GM18870 (cell line): ENCODE results near the gene MTHFR.
A peak's percentile ranks its signal among the peaks of the same experiment; 100 is the strongest.

Source experiments
- ATAC-seq: cut with Tn5 transposase; IDR thresholded peaks from one replicate; pipeline ENCODE4 v1.9.1; 2021; ENCODE audit warnings: moderate library complexity; ENCODE audit not compliant: unreplicated experiment

The MTHFR gene

GRCh38 chr1:11805422-11806306 lies at the start of gene MTHFR, which contains the start of gene CLCN6:
Gene MTHFR, minus strand, starts transcription at chr1:11805964. Its CDS starts 2,848 bp downstream, at chr1:11803116.
Gene CLCN6, plus strand, starts transcription at chr1:11806191. Its CDS starts 72 bp downstream, at chr1:11806263.
- ATAC-seq = peak; percentile 77

GRCh38 chr1:11855430-11855829 lies 49.7 kb upstream of the MTHFR start:
- ATAC-seq = no peak

GRCh38 chr1:11854519-11854918 lies 48.8 kb upstream of the MTHFR start:
- no peak for ATAC-seq

- ATAC-seq = no peak
These were observed 45.4 kb upstream of the MTHFR start for GRCh38 chr1:11851180-11851579.

GRCh38 chr1:11850156-11850555 lies 44.4 kb upstream of the MTHFR start:
- no peak for ATAC-seq

DNA sequence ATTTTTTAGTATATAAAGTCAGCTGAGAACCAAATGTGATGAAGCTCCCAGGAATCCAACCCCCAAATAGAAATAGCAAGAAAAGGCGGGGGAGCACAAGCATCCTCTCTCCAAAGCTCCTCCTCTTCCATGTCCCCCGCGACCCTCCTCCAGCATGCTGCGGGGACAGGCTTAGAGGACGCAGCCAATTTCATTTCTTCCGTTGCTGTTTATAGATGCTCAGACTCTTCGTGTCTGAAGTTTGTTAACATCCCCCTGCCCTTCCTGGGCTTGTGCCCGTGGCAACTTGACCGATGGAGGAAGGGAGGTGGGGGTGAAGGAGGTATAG lies 42.6 kb upstream of the MTHFR start:
- ATAC-seq = no peak

DNA sequence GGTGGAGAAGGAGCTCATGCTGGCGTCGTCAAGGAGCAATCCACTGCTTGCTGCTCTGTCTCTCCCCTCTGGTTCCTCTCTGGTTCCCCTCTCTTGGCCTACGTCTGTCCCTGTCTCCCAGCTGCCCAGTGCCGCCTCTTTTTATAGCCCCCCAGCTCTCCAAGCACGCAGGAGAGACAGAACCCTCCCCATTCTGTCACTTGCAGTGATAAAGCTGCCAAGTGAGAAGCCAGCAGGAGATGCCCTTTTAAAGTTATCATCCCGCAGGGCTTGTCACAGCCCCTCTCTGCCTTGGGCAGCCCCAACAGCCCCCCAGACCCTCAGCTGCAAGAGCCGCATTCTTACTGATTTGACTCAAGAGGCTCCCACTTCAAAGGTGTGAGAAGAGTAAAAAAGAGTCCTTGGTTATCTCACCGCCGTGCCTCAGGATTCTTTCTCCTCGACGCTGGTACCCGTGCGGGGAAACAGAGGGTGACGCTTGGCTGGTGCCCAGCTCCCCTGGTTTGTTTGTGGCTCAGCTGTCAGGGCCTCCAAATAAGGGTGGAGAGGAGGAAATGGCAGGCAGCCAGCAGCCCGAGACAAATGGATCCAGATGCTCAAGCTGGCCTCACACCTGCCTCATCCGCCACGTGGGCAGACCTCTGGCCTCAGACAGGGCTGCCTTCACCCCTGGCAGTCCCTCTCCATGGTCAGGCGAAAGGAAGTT lies 42.1 kb upstream of the MTHFR start, which contains the start of gene NPPA:
NPPA (minus strand) TSS at position 117 of the 706 bp plus-strand sequence; CDS start at position 18, 99 bp downstream.
- ATAC-seq = no peak

DNA sequence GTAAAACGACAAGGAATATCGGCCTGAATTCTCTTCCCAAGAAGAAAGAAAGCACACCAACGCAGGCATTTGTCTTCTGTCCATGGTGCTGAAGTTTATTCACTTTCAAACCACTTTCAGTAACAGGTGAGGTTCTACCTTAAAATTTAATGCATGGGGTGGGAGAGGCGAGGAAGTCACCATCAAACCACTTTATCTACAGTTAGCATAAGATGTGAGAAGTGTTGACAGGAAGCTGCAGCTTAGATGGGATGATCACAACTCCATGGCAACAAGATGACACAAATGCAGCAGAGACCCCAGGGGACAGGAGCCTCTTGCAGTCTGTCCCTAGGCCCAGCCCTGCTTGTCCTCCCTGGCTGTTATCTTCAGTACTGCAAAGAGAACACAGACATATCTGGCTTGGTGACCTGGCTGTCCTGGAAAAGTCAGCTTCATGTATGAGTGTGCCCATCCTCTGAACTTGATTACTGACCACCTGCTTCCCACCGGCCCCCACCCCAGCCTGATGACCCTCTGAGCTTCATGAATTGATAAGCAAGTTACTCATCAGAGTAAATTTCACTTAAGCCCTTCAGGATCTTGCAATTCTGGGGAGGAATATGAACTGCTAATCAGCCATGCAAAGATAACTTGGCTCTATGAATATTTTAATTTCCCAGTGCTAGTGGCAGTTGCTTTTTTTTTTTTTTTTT lies 40.0 kb upstream of the MTHFR start:
- ATAC-seq = no peak

DNA sequence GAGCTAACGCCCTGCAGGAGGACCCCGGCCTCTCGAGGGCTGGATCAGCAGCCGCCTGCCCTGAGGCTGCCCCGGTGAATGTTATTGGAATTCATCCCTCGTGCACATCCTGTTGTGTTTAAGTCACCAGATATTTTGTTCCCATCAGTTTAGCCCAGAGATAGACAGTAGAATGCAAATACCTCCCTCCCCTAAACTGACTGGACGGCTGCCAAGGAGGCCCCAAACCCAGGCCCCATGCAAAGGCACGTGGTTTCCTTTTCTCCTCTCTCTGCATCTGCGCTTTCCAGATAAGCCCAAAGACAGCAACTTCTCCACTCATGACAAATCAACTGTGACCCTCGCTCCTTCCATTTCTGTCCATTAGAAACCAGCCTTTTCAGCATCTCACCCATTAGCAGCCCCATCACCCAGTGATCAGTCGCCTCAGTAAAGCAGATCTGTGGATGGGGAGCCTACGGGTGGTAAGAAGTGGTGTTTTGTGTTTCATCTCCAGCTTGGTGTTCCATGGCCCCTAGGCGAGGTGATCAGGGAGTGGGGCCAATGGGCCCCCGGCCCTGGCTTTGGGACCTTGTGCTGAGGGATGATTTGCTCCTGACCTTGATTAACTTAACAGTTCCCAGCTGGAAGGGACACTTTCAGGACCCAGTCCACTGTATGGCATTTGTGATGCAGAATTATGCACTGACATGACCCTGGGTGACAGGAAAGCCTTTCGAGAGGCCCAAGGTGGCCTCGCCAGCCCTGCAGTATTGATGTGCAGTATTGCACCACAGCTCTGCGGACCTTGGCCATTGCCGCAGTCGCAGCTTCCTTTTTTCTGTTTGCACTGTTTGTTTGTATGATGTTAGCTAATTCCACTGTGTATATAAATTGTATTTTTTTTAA lies 36.6 kb upstream of the MTHFR start:
- ATAC-seq = no peak

DNA sequence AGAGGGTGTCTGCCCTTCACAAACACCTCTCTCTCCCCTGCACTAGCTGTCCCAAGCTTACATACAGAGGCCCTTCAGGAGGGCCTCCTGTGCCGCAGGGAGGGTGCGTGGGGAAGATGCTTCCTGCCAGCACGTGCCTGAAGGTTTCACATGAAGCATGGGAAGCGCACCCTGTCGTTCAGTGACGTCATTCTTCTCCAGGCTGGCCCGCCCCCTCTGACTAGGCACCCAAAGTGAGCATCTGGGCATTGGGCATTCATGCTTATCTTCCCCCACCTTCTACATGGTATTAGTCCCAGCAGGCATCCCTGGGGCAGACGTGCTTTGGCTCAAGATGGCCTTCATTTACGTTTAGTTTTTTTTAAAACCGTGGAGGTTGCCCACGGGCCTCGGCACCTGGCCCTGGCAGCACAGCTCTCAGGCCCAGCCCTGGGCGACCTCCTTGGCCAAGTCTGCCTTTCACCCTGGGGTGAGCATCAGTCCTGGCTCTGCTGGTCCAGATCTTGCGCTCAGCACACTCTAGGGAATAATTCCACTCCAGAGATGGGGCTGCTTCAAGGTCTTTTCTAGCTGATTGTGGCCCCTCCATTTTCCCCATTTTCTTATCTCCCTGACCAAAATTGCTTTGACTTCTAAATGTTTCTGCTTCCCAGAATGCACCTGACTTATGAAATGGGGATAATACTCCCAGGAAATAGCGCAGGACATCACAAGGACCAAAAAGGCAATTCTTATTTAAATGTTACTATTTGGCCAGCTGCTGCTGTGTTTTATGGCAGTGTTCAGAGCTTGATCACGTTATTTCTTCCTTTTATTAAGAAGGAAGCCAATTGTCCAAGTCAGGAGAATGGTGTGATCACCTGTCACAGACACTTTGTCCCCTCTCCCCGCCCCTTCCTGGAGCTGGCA lies 35.7 kb upstream of the MTHFR start:
- ATAC-seq = no peak

- no peak for ATAC-seq
These were observed 34.3 kb upstream of the MTHFR start for GRCh38 chr1:11839727-11840705.

- ATAC-seq = no peak
These were observed 32.8 kb upstream of the MTHFR start for GRCh38 chr1:11838349-11839272.

DNA sequence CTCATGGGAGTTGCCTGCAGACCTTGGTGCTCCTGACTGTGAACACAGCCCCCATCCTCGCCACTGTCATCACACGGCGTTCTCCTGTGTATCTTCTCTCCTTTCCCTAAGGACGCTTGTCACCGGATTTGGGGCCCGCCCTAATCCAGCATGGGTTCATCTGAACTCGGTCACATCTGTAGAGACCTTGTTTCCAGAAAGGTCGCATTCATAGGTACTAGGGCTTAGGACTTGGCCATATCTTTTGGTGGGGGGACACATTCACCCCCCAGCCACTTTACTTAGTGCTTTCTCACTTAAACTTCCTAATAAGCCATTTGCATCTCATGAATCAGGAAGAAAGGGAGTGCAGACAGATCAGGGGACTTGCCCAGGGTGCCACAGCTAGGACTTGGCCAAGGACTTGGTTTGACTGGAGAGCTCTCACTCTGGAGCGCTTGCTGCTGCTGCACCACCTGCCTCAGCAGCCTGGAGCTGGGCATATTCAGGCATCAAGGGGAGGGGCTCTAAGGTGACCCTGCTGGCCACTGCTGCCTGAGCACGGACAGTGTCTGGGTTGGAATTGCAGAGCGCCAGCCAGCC lies 32.1 kb upstream of the MTHFR start:
- no peak for ATAC-seq

- no peak for ATAC-seq
These were observed 31.4 kb upstream of the MTHFR start for GRCh38 chr1:11836955-11837766.

DNA sequence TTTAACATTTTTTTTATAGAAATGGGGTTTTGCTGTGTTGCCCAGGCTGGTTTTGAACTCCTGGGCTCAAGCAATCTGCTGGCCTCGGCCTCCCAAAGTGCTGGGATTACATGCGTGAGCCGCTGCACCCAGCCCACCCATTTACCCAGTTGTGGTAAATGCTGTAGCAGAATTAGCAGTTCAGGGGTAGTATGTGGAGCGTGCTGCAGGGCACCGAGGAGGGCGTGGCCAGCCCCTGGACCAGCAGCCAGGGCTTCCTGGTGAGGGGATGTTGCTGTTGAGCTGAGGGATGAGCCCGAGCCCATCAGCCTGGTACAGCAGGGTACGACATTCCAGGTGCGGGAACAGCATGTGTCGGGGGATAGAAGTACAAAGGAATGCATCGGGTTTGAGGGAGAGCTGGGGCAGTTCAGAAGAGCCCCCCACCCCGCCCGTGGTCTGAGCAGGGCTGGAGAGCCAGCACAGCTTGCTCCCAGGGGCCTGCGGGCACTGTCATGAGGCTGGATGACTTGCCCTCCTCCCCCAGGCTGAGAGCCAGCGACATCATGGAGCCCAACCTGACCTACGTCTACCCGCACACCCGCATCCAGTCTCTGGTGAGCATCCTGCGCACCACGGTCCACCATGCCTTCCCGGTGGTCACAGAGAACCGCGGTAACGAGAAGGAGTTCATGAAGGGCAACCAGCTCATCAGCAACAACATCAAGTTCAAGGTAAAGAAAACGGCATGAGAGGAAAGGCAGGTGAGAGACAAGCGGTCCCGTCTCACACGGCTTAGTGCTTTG lies 29.9 kb upstream of the MTHFR start:
- ATAC-seq = no peak
